ENCODE measurements around the gene HACD1.

The HACD1 gene

GRCh38 chr10:17617031-17617911, at the start of gene HACD1:
Gene HACD1, minus strand, starts transcription at chr10:17617374. Its CDS starts 35 bp downstream, at chr10:17617339.
- DNase-seq = no peak

- DNase-seq = no peak
Measured at GRCh38 chr10:17665747-17666146, 48.6 kb upstream of the HACD1 start.

GRCh38 chr10:17663450-17663849, 46.3 kb upstream of the HACD1 start:
- DNase-seq = no peak

- no peak for DNase-seq
Measured at GRCh38 chr10:17662193-17663138, 45.3 kb upstream of the HACD1 start.

GRCh38 chr10:17661510-17661909, 44.3 kb upstream of the HACD1 start:
- no peak for DNase-seq

GRCh38 chr10:17660921-17661320, 43.7 kb upstream of the HACD1 start:
- no peak for DNase-seq

- DNase-seq = no peak
Measured at GRCh38 chr10:17659365-17659764, 42.2 kb upstream of the HACD1 start.

- DNase-seq = no peak
Measured at GRCh38 chr10:17657103-17657500, 39.9 kb upstream of the HACD1 start.

- no peak for DNase-seq
Measured at GRCh38 chr10:17655567-17656146, 38.5 kb upstream of the HACD1 start.

GRCh38 chr10:17655009-17655408, 37.8 kb upstream of the HACD1 start:
- DNase-seq = no peak

- DNase-seq = no peak
Measured at GRCh38 chr10:17652585-17652984, 35.4 kb upstream of the HACD1 start.

GRCh38 chr10:17651896-17652295, 34.7 kb upstream of the HACD1 start:
- no peak for DNase-seq

- DNase-seq = no peak
Measured at GRCh38 chr10:17650416-17650815, 33.2 kb upstream of the HACD1 start.

GRCh38 chr10:17649836-17650235, 32.7 kb upstream of the HACD1 start:
- DNase-seq = no peak

- no peak for DNase-seq
Measured at GRCh38 chr10:17649052-17649451, 31.9 kb upstream of the HACD1 start.

- no peak for DNase-seq
Measured at GRCh38 chr10:17648243-17649035, 31.3 kb upstream of the HACD1 start.

GRCh38 chr10:17647326-17647725, 30.2 kb upstream of the HACD1 start:
- no peak for DNase-seq

- DNase-seq = no peak
Measured at GRCh38 chr10:17645621-17646345, 28.6 kb upstream of the HACD1 start.

- no peak for DNase-seq
Measured at GRCh38 chr10:17644485-17644943, 27.3 kb upstream of the HACD1 start.

GRCh38 chr10:17643755-17644484, 26.7 kb upstream of the HACD1 start, which contains the start of gene STAM:
Gene STAM, plus strand, starts transcription at chr10:17644151. Its CDS starts 189 bp downstream, at chr10:17644340.
- peak; percentile 80 for DNase-seq

GRCh38 chr10:17643339-17643754, 26.2 kb upstream of the HACD1 start:
- no peak for DNase-seq
